ENCODE results near the gene ARL13B.
A peak's percentile ranks its signal among the peaks of the same experiment; 100 is the strongest.

The ARL13B gene

DNA sequence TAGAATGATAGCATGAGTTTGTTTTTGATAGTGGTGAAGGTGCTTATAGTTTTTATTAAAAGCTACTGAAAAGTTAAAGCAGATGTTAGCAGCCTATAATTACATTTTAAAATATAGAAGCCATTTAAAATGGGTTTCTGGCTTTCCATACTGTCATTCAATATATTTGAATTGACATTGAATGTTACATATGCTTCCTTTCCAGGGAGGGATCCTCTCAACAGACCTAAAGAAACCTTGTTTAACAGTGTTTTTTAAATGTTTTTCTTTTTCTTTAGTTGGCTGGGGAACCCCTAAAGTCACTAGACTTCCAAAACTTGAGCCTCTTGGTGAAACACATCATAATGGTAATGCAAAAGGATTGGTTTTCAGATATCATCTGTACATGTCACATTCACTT, 70.6 kb downstream of the ARL13B start:
- H3K27ac ChIP-seq (ENCODE audit: poor library complexity, severe bottlenecking): no peak overlapping the region
- TF ChIP-seq, protein P1, sequence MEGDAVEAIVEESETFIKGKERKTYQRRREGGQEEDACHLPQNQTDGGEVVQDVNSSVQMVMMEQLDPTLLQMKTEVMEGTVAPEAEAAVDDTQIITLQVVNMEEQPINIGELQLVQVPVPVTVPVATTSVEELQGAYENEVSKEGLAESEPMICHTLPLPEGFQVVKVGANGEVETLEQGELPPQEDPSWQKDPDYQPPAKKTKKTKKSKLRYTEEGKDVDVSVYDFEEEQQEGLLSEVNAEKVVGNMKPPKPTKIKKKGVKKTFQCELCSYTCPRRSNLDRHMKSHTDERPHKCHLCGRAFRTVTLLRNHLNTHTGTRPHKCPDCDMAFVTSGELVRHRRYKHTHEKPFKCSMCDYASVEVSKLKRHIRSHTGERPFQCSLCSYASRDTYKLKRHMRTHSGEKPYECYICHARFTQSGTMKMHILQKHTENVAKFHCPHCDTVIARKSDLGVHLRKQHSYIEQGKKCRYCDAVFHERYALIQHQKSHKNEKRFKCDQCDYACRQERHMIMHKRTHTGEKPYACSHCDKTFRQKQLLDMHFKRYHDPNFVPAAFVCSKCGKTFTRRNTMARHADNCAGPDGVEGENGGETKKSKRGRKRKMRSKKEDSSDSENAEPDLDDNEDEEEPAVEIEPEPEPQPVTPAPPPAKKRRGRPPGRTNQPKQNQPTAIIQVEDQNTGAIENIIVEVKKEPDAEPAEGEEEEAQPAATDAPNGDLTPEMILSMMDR (IDR thresholded peaks at IDR 0.05; ENCODE audit: poor library complexity, severe bottlenecking): no peak
- H3K4me3 ChIP-seq (ENCODE audit: severe bottlenecking): no peak overlapping the region
- DNase-seq (ENCODE audit: low spot score): no peak
- no peak for ATAC-seq (ENCODE audit: low read depth)
- no peaks in the 10 kb centered on the region for H3K27me3 ChIP-seq (ENCODE audit: insufficient read depth, poor library complexity, severe bottlenecking)
- peaks cover 16% of the 10 kb centered on the region for H3K36me3 ChIP-seq (ENCODE audit: low read depth)
- no peaks in the 10 kb centered on the region for H3K9me3 ChIP-seq (ENCODE audit: severe bottlenecking)
- no peaks in the 10 kb centered on the region for H3K4me1 ChIP-seq (ENCODE audit: insufficient read depth, poor library complexity, severe bottlenecking)

DNA sequence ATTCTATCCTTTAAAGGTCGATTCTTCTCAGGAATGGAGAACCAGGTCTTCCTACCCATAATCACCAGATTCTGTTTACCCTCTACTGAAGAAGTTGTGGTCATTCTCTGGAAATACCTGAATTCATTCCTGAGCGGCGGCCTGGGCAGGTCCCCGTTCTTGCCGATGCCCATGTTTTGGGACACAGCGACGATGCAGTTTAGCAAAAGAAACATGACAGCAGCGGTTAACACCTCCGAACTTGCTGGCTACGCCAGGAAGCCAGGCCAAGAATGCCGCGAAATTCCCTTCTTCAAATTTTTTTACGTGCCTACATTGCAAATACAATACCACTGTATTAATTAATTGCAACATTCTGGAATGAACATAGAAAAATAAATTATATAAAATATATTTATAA, 81.3 kb downstream of the ARL13B start:
- Histone ChIP-seq H3K4me1 (ENCODE audit: insufficient read depth, poor library complexity, severe bottlenecking) (peaks cover 5% of the 10 kb centered on the region), H3K9me3 (ENCODE audit: severe bottlenecking) (no peaks in the 10 kb centered on the region), H3K27me3 (ENCODE audit: insufficient read depth, poor library complexity, severe bottlenecking) (no peaks in the 10 kb centered on the region), H3K4me3 (ENCODE audit: severe bottlenecking) (no peak overlapping the region), H3K36me3 (ENCODE audit: low read depth) (no peaks in the 10 kb centered on the region), H3K27ac (ENCODE audit: poor library complexity, severe bottlenecking) (no peak overlapping the region)
- ATAC-seq (ENCODE audit: low read depth) (no peak), DNase-seq (ENCODE audit: low spot score) (no peak)
- TF ChIP-seq, protein P1 (IDR thresholded peaks at IDR 0.05; ENCODE audit: poor library complexity, severe bottlenecking): no peak

DNA sequence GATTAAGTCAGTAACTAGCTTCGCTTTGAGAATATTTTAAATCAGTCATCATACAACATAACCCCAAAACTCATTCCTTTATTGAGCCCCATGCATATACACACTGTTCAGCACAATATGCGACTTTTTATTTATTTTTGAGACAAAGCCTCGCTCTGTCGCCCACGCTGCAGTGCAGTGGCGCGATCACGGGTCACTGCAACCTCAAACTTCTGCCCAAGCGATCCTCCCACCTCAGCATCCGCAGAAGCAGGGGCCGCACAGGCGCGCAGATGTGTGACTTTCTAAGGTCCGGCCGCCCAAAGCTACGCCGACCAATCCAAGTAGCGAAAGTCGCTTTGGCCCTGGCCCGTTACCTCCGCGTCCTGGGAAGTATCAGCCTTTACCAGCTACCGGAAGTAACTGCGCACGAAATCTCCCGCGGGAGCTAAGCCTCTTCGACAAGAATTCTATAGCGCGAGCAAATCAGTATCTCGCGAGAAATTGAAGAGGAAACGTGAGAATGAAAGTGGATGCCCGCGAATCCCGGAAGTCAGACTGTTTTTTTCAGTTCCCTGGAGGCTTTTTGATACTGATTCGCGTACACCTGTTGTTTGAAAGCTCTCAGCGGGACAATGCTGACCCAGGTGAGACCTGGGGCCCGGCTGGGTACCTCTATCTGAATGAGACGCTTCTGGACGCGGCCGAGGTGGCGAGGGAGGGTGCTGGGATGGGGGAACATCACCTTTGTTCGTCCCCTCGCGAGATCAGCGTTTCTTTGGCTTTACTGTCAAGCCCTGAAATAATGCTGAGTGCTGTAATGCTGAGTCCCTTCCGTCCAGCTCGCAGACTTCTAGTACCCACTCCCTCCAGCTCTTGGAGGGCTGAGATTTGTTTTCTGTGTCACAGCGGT, 82.8 kb downstream of the ARL13B start, which contains the start of the genes DHFR2 and NSUN3:
DHFR2 (minus strand) TSS at position 404 of the 892 bp plus-strand sequence. CDS start 1,405 bp downstream, outside the sequence.
NSUN3 (plus strand) TSS at position 549 of the 892 bp plus-strand sequence; CDS start at position 615, 66 bp downstream.
- peak within 1 kb of the TSS; percentile 61 for H3K4me3 ChIP-seq (ENCODE audit: severe bottlenecking)
- H3K9me3 ChIP-seq (ENCODE audit: severe bottlenecking): no peaks in the 10 kb centered on the region
- H3K27me3 ChIP-seq (ENCODE audit: insufficient read depth, poor library complexity, severe bottlenecking): no peaks in the 10 kb centered on the region
- H3K4me1 ChIP-seq (ENCODE audit: insufficient read depth, poor library complexity, severe bottlenecking): peaks cover 5% of the 10 kb centered on the region
- H3K36me3 ChIP-seq (ENCODE audit: low read depth): no peaks in the 10 kb centered on the region
- ATAC-seq (ENCODE audit: low read depth) (peak; percentile 93), DNase-seq (ENCODE audit: low spot score) (peak; percentile 84)
- TF ChIP-seq, protein P1 (IDR thresholded peaks at IDR 0.05; ENCODE audit: poor library complexity, severe bottlenecking): no peak
- peak within 1 kb of the TSS; percentile 54 for H3K27ac ChIP-seq (ENCODE audit: poor library complexity, severe bottlenecking)

DNA sequence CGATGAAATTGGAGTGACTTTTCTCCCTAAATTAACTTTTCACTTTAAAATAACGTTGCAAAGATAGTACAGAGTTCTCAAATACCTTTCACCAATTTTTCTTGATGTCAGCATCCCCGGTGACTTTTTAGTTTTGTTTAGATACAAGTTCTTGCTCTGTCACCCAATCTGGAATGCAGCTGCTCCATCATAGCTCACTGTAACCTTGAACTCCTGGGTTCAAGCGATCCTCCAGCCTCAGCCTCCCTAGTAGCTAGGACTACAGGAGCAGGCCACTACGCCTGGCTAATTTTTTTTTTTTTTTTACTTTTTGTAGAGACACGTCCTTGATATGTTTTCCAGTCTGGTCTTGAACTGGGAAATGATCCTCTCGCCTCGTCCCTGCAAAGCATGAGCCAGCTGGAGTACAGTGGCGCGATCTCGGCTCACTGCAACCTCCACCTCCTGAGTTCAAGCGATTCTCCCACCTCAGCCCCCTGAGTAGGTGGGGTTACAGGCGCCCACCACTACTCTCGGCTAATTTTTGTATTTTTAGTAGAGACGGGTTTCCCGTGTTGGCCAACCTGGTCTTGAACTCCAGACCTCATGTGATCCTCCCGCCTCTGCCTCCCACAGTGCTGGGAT, 83.7 kb downstream of the ARL13B start:
- H3K36me3 ChIP-seq (ENCODE audit: low read depth): no peaks in the 10 kb centered on the region
- no peaks in the 10 kb centered on the region for H3K9me3 ChIP-seq (ENCODE audit: severe bottlenecking)
- DNase-seq (ENCODE audit: low spot score) (no peak), ATAC-seq (ENCODE audit: low read depth) (no peak)
- TF ChIP-seq, protein P1 (IDR thresholded peaks at IDR 0.05; ENCODE audit: poor library complexity, severe bottlenecking): no peak
- H3K4me3 ChIP-seq (ENCODE audit: severe bottlenecking): peak overlapping the region; percentile 61
- H3K27ac ChIP-seq (ENCODE audit: poor library complexity, severe bottlenecking): peak overlapping the region; percentile 54
- no peaks in the 10 kb centered on the region for H3K27me3 ChIP-seq (ENCODE audit: insufficient read depth, poor library complexity, severe bottlenecking)
- peaks cover 5% of the 10 kb centered on the region for H3K4me1 ChIP-seq (ENCODE audit: insufficient read depth, poor library complexity, severe bottlenecking)
